Measurements from ENCODE around the gene NCOA3.

DNA sequence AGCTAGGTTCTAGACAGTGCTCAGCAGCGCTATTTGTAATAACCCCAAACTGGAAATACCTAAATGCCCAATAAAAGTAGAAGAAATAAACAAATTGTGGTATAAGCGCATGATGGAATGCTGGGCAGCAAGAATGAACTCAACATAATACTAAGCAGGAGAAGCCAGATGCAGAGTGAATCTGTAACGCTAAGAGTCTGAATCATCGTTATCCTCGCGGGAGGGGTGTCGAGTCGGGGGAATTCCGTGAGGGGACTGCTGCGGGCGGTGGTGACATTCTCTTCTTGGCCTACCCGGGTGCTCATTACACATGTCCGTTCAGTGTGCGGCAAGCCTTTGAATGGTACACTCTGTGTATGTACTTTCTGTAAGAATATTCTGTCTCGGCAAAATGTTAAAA, 199.9 kb downstream of the NCOA3 start:
- TF ChIP-seq POLR2A (IDR thresholded peaks at IDR 0.05; ENCODE audit: low read length): no peak
- TF ChIP-seq GATA1 (IDR thresholded peaks at IDR 0.05; ENCODE audit: low read depth, low read length): no peak
